MCF 10A (cell line): ENCODE results near the gene CCDC90B. TPM values are rescaled to one million over a fixed set of nuclear protein-coding genes. Genes with fewer than 3 reads are reported as not detected.

Experiments
- BruUV-seq: library from RNA; stranded (reverse); fragments of 400-500 nt; replicated peaks from 2 replicates; lab custom pipeline; 2021; lab: Mats Ljungman, UMichigan
- CTCF ChIA-PET: fragments of 300-600 bp; sonication (Branson Sonifier 250); formaldehyde crosslinking; extraction: SDS; loops from one replicate; lab custom pipeline; 2021; ENCODE audit warnings: antibody characterized with exemption, inconsistent platforms; lab: Yijun Ruan, JAX
- POLR2A ChIA-PET: fragments of 300-600, 350-650 bp; sonication (Branson Sonifier 250); formaldehyde crosslinking; extraction: SDS; loops from one replicate; lab custom pipeline; 2020; ENCODE audit warnings: antibody characterized with exemption, inconsistent platforms; lab: Yijun Ruan, JAX
- DNase-seq: peaks from one replicate; pipeline ENCODE4 v3.0.0-alpha.2; 2018; ENCODE audit not compliant: unreplicated experiment
- H3K27ac Mint-ChIP-seq: one replicate; pipeline ENCODE4 v1.8.0; 2022; ENCODE audit warnings: mild to moderate bottlenecking, low read depth, mixed read lengths; ENCODE audit not compliant: unreplicated experiment
- H3K27me3 Mint-ChIP-seq: one replicate; pipeline ENCODE4 v1.8.0; 2022; ENCODE audit warnings: mixed read lengths; ENCODE audit not compliant: insufficient read depth, unreplicated experiment
- H3K36me3 Mint-ChIP-seq: one replicate; pipeline ENCODE4 v1.8.0; 2022; ENCODE audit warnings: mild to moderate bottlenecking, moderate library complexity, mixed read lengths; ENCODE audit not compliant: insufficient read depth, unreplicated experiment
- H3K4me1 Mint-ChIP-seq: one replicate; pipeline ENCODE4 v1.8.0; 2022; ENCODE audit warnings: mixed read lengths; ENCODE audit not compliant: insufficient read depth, unreplicated experiment
- H3K4me3 Mint-ChIP-seq: one replicate; pipeline ENCODE4 v1.8.0; 2022; ENCODE audit warnings: mild to moderate bottlenecking, moderate library complexity, mixed read lengths; ENCODE audit not compliant: unreplicated experiment
- H3K9me3 Mint-ChIP-seq: one replicate; pipeline ENCODE4 v1.8.0; 2022; ENCODE audit warnings: mixed read lengths; ENCODE audit not compliant: unreplicated experiment
- CTCF ChIP-seq: fragments of 200-600 bp; IDR thresholded peaks from one replicate; pipeline ENCODE4 v1.8.0; 2022; ENCODE audit warnings: antibody characterized with exemption, mild to moderate bottlenecking; ENCODE audit not compliant: unreplicated experiment
- intact Hi-C: fragments of 100-400 bp; cut with micrococcal nuclease; formaldehyde crosslinking; loops from 2 replicates; pipeline ENCODE4 v1.14.1; 2022
- total RNA-seq: library from RNA; stranded (reverse); gene quantifications from 2 replicates; pipeline ENCODE4 v1.2.3, GENCODE V29; 2022

Gene CCDC90B
- total RNA-seq, 1 experiment from 2014 or later, result 69.1 TPM

DNA sequence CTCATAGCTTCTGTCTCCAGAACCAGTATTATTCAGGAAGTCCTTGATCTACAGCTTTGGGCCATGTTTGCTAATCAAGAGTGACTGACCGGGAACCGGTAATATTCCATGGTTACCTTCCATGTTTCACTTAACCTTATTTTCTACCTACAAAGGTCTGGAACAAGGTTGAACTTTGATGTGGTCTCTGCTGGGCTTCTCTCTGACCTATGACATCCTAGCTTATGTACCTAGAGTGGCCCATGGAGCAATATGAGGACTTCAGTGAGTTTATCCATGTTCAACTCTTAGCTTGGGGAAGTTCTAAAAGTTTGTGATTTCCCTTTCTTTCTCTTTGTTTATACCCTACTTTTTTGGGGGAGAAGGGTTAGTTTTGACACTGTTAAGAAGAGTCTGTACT lies 33.2 kb downstream of the CCDC90B start:
- BruUV-seq, result no TSS peak
- no peak for TF ChIP-seq CTCF
- POLR2A ChIA-PET, result interaction anchor here (1.2 kb wide), 1 partner anchor 9 kb away, joined by 3 read pairs; no protein-coding TSS in a partner anchor
- Mint-ChIP-seq H3K27me3 (no peaks in the 10 kb centered on the region), H3K36me3 (peaks cover 18% of the 10 kb centered on the region), H3K9me3 (no peaks in the 10 kb centered on the region), H3K27ac (no peak overlapping the region), H3K4me1 (no peaks in the 10 kb centered on the region), H3K4me3 (no peak overlapping the region)
- intact Hi-C loops, result loop anchor here (10.0 kb wide), 1 partner anchor 178 kb away; the partner anchor contains the start of gene RAB30
- DNase-seq, result no peak
- CTCF ChIA-PET, result interaction anchor here (1.0 kb wide), 1 partner anchor 570 kb away, joined by 3 read pairs; no protein-coding TSS in a partner anchor

- peaks cover 11% of the 10 kb centered on the region for H3K36me3 Mint-ChIP-seq
- ChIA-PET CTCF (interaction anchor here (1.0 kb wide), 1 partner anchor 570 kb away, joined by 3 read pairs; no protein-coding TSS in a partner anchor), POLR2A (interaction anchor here (1.2 kb wide), 1 partner anchor 10 kb away, joined by 3 read pairs; no protein-coding TSS in a partner anchor)
- no peak for TF ChIP-seq CTCF
- no peaks in the 10 kb centered on the region for H3K27me3 Mint-ChIP-seq
- intact Hi-C loops, result loop anchor here (10.0 kb wide), 1 partner anchor 177 kb away; the partner anchor contains the start of gene RAB30
- H3K27ac Mint-ChIP-seq, result no peak overlapping the region
- no peaks in the 10 kb centered on the region for H3K4me1 Mint-ChIP-seq
- H3K9me3 Mint-ChIP-seq, result no peaks in the 10 kb centered on the region
- no peak for DNase-seq
- no peak overlapping the region for H3K4me3 Mint-ChIP-seq
- no TSS peak for BruUV-seq
Measured at GRCh38 chr11:83252266-83252665, 33.9 kb downstream of the CCDC90B start.

DNA sequence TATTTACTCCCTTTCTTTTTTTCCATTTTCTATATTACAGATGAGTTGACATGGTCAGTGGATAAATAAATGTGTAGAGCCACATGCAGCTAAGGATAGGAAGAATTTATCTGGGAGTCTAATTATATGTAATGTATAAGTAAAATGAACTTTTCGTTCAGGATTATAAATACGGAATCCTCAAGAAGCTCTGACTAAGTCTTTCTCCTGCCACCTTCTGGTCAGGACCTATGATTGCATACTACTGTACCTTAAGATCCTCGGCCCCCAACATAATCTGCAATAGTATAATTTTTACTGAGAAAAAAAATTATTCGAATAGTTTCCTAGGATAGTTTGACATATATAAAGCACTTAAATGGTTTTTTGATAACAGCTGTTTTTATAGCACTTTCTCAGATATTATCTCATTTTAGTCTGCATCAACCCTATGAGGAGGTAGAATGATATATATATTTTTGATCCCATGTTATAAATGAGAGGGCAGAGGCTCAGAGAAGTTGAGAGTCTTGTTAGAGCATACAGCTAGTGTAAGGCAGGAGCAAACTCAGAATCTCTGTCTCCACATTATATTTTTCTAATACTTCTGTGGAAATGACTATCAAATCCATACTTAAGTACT lies 36.1 kb downstream of the CCDC90B start:
- no peaks in the 10 kb centered on the region for H3K4me1 Mint-ChIP-seq
- peak; percentile 53 for DNase-seq
- no peak overlapping the region for H3K4me3 Mint-ChIP-seq
- intact Hi-C loops, result loop anchor here (1.0 to 10.0 kb wide), 6 partner anchors 56 to 532 kb away; partner anchors contain the start of genes PCF11 and RAB30
- peak; percentile 53 for TF ChIP-seq CTCF
- no TSS peak for BruUV-seq
- H3K36me3 Mint-ChIP-seq, result no peaks in the 10 kb centered on the region
- no peak overlapping the region for H3K27ac Mint-ChIP-seq
- CTCF ChIA-PET, result interaction anchor here (0.6 to 6.2 kb wide), 76 partner anchors 8 to 728 kb away, joined by 3 to 57 read pairs (median 4); partner anchors contain the start of genes ANKRD42, DDIAS, PRCP and RAB30
- POLR2A ChIA-PET, result interaction anchor here (0.7 to 2.0 kb wide), 7 partner anchors 8 to 346 kb away, joined by 3 to 11 read pairs (median 3); partner anchors contain the start of gene ANKRD42
- no peaks in the 10 kb centered on the region for H3K27me3 Mint-ChIP-seq
- H3K9me3 Mint-ChIP-seq, result no peaks in the 10 kb centered on the region

GRCh38 chr11:83249445-83249844 lies 36.7 kb downstream of the CCDC90B start:
- no peak overlapping the region for H3K4me3 Mint-ChIP-seq
- TF ChIP-seq CTCF, result no peak
- BruUV-seq, result no TSS peak
- intact Hi-C loops, result loop anchor here (10.0 kb wide), 1 partner anchor 95 kb away; the partner anchor contains the start of gene PCF11
- H3K4me1 Mint-ChIP-seq, result no peaks in the 10 kb centered on the region
- H3K36me3 Mint-ChIP-seq, result no peaks in the 10 kb centered on the region
- POLR2A ChIA-PET, result interaction anchor here (1.0 to 2.0 kb wide), 4 partner anchors 9 to 349 kb away, joined by 4 to 11 read pairs (median 4); partner anchors contain the start of genes ANKRD42 and PRCP
- H3K27ac Mint-ChIP-seq, result no peak overlapping the region
- CTCF ChIA-PET, result interaction anchor here (0.5 to 6.2 kb wide), 57 partner anchors 7 to 699 kb away, joined by 3 to 57 read pairs (median 4); partner anchors contain the start of genes ANKRD42, DDIAS, PRCP and RAB30
- H3K27me3 Mint-ChIP-seq, result no peaks in the 10 kb centered on the region
- no peaks in the 10 kb centered on the region for H3K9me3 Mint-ChIP-seq
- no peak for DNase-seq
